Measurements from ENCODE around the gene KDM5A.

DNA sequence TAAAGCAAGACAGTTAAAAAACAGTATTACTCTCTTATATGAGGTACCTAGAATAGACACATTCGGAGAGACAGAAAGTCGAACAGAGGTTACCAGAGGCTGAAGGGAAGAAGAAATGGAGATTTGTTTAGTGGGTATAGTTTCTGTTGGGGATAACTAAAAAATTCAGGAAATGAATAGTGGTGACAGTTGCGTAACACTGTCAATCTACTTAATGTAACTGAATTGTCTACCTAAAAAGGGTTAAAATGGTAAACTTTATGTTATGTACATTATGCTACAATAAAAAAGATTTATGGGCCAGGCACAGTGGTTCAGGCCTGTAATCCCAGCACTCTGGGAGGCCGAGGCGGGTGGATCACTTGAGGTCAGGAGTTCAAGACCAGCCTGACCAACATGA lies 95.9 kb downstream of the KDM5A start:
- TF ChIP-seq, protein P1, sequence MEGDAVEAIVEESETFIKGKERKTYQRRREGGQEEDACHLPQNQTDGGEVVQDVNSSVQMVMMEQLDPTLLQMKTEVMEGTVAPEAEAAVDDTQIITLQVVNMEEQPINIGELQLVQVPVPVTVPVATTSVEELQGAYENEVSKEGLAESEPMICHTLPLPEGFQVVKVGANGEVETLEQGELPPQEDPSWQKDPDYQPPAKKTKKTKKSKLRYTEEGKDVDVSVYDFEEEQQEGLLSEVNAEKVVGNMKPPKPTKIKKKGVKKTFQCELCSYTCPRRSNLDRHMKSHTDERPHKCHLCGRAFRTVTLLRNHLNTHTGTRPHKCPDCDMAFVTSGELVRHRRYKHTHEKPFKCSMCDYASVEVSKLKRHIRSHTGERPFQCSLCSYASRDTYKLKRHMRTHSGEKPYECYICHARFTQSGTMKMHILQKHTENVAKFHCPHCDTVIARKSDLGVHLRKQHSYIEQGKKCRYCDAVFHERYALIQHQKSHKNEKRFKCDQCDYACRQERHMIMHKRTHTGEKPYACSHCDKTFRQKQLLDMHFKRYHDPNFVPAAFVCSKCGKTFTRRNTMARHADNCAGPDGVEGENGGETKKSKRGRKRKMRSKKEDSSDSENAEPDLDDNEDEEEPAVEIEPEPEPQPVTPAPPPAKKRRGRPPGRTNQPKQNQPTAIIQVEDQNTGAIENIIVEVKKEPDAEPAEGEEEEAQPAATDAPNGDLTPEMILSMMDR (IDR thresholded peaks at IDR 0.05) = no peak
- no peak for TF ChIP-seq POLR2A (IDR thresholded peaks at IDR 0.05)
